Fibroblast of lung (primary cell): ENCODE measurements around the gene IFTAP.

ENCODE experiments used
- CTCF ChIP-seq, 2 donors: IDR thresholded peaks in 1 of 2; conservative IDR thresholded peaks in 1 of 2; 1 replicate in 1 of 2; 2 replicates in 1 of 2; pipeline ENCODE4 v1.5.1; 2011 to 2012; ENCODE audit warnings: low read length in 2 of 2, control low read depth in 1 of 2, inconsistent platforms in 1 of 2, low read depth in 1 of 2, mild to moderate bottlenecking in 1 of 2
- EZH2 ChIP-seq: IDR thresholded peaks from 2 replicates; pipeline ENCODE4 v1.5.1; 2012; ENCODE audit warnings: low read length, control low read depth, mild to moderate bottlenecking; ENCODE audit errors: missing control alignments

- TF ChIP-seq CTCF (conservative IDR thresholded peaks at IDR 0.05 in 1 of 2, IDR thresholded peaks at IDR 0.05 in 1 of 2; ENCODE audit: low read depth in 1 of 2, low read length in 2 of 2) = no peak
- TF ChIP-seq EZH2 = no peak
Measured at GRCh38 chr11:36619502-36619901, 25.2 kb downstream of the IFTAP start.
